Transverse colon (tissue), 3 donors: ENCODE results near the gene OLFML1.

Source experiments
- CTCF ChIP-seq, 5 experiments: fragments of 200-600 bp in 3 of 5; fragments of 450-650 bp in 2 of 5; sonication (generic) in 3 of 5; IDR thresholded peaks; 1 replicate in 2 of 5; 2 replicates in 3 of 5; pipeline ENCODE4 v1.5.1; 2016 to 2017; ENCODE audit warnings: antibody characterized with exemption in 5 of 5, inconsistent platforms in 3 of 5, mild to moderate bottlenecking in 2 of 5, moderate library complexity in 1 of 5
- POLR2A ChIP-seq: fragments of 450-650 bp; IDR thresholded peaks from one replicate; pipeline ENCODE4 v1.6.1; 2016; ENCODE audit warnings: antibody characterized with exemption, mild to moderate bottlenecking, moderate library complexity

DNA sequence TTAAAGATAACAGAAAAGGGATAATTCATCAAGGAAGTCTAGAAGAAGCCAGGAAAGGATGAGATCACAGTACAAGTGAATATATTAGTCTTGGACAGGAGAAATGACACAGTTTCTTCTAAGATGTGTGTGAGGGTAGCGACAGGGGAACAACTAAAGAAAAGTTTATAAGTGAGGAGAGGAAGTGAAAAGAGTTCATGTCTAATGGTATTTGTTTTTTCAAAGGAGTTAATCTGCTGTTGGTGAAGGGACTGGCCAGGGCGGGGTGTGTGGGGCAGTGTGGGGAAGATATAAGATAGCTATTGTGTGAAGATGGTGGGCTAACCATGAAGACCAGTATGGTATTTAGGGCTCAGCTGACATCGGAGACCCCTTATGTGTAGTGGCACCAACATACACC, 20.9 kb downstream of the OLFML1 start:
- no peak for TF ChIP-seq CTCF (IDR thresholded peaks at IDR 0.05)
- TF ChIP-seq POLR2A = no peak
